GM19455 (cell line): ENCODE results near the gene GALNS.
"Not testable (repeated sequence)": the region's sequence is repeated elsewhere in the genome, so short reads cannot be mapped to it uniquely, and the experiment has no call there.

ENCODE experiments used
- ATAC-seq: cut with Tn5 transposase; IDR thresholded peaks from one replicate; pipeline ENCODE4 v1.9.1; 2021; ENCODE audit not compliant: unreplicated experiment

Gene GALNS

DNA sequence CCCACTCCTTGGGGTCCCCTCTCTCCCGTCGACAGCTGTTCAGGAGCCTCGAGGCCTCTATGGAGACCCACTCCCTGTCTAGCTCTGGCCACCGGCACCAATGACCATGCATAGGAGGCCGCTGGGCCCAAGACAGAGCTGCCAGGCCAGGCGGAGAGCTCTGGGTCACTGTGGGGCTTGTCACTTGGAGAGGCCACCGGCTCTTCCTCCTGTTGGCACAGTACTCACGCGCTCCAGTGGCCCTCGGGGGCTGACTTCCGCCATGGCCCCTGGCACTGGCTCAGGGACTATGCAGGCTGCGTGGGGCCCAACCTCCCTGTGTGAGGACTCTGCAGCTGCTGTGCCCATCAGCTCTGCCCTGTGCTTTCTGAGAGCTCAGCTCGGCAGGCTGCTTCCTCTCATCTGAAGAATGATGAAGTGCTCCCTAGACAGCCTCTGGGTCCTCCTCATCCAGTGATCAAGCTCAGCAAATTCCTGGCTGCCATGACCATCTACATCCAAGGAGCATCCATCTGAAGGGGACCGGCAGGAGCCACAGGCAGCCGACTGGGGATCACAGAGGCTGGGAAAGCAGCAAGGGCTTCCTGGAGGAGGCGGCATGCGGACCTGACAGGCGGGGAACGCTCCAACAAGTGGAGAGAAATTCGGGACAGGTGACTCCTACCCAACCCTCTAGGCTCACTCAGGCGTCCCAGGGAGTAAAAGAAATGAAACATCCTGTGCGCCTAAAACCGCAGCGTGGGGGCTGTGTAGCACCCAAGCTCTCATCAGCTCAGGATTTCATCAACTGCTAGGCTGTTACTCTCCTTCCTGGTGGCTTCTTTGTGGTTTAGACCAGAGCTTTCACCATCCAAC lies 16.8 kb downstream of the GALNS start:
- ATAC-seq, result no peak

DNA sequence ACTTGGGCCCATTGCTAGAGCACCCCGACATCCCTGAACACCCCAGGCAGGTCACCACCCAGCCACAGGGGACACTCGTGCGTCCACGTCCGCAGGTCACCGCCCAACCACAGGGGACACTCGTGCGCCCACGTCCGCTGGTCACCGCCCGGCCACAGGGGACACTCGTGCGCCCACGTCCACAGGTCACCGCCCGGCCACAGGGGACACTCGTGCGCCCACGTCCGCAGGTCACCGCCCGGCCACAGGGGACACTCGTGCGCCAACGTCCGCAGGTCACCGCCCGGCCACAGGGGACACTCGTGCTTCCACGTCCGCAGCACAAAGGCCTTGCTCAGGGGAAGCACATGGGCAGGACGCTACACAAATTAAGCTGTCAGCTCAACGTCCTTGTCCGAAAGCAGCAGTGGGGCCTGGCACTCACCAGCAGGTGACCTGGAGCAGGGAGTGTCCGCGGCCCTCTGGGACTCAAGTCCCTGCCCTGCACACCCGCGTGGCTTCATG lies 17.7 kb downstream of the GALNS start:
- no peak for ATAC-seq

- ATAC-seq, result no peak
These were observed 18.2 kb downstream of the GALNS start for GRCh38 chr16:88838566-88838965.

GRCh38 chr16:88837806-88838205 lies 18.9 kb downstream of the GALNS start:
- no peak for ATAC-seq

- no peak for ATAC-seq
These were observed 20.0 kb downstream of the GALNS start for GRCh38 chr16:88836791-88837190.

GRCh38 chr16:88835818-88836217 lies 20.9 kb downstream of the GALNS start:
- no peak for ATAC-seq

DNA sequence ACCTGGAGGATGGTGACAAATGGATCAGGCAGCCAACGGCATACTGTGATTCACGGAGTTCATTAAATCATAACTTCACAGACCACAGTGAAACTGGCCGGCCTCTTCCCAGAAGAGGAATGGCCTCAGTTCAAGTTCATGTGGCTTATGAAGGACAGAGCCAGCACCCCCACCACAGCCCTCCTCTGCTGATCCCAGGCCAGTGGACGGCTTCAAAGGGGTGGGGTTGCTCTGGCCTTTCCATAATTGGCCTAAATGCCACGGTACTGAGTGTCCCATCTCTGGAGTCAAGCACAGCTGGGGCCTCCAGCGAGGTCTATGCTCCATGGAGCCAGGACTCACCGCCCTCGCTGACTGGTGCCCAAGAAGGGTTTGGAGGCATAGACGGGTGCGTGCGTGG lies 21.4 kb downstream of the GALNS start:
- ATAC-seq, result no peak

DNA sequence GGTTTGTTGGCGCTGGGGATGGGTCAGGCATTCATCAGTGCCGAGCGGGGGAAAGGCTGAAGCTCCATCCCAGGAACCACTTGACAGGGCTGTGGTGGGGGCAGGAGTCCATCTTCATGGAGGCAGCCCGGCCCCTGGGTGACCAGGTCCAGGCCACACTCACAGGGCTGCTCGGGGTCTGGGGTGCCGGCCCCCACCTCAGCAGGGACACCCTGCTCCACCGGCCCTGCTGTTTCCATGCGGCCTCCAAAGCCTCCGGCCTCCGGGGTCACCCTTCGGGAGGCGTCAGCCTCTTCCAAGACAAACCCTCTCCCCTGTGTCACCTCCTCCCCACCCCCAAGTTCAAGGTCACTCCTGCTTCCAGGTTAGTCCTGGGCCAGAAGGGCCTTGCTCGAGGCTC lies 22.1 kb downstream of the GALNS start:
- no peak for ATAC-seq

GRCh38 chr16:88833086-88833485 lies 23.7 kb downstream of the GALNS start:
- no peak for ATAC-seq

GRCh38 chr16:88831838-88832237 lies 24.9 kb downstream of the GALNS start:
- no peak for ATAC-seq

- no peak for ATAC-seq
These were observed 26.0 kb downstream of the GALNS start for GRCh38 chr16:88830783-88831182.

GRCh38 chr16:88830258-88830657 lies 26.5 kb downstream of the GALNS start:
- no peak for ATAC-seq

DNA sequence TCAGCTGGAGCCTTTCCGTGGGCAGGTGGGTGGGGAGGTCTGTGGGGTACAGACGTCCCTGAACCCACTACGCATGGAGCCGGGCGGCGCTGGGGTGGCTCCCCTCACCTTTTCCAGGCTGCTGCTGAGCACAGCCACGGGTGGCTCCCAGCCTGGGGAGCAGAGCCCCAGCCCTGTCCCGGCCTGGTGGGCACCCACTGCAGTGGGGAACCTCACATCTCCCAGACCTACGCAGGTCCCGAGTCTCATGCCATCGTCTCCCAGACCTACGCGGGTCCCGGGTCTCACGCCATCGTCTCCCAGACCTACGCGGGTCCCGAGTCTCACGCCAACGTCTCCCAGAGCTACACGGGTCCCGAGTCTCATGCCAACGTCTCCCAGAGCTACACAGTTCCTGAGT lies 28.0 kb downstream of the GALNS start:
- no peak for ATAC-seq

GRCh38 chr16:88827727-88828126 lies 29.0 kb downstream of the GALNS start:
- no peak for ATAC-seq

DNA sequence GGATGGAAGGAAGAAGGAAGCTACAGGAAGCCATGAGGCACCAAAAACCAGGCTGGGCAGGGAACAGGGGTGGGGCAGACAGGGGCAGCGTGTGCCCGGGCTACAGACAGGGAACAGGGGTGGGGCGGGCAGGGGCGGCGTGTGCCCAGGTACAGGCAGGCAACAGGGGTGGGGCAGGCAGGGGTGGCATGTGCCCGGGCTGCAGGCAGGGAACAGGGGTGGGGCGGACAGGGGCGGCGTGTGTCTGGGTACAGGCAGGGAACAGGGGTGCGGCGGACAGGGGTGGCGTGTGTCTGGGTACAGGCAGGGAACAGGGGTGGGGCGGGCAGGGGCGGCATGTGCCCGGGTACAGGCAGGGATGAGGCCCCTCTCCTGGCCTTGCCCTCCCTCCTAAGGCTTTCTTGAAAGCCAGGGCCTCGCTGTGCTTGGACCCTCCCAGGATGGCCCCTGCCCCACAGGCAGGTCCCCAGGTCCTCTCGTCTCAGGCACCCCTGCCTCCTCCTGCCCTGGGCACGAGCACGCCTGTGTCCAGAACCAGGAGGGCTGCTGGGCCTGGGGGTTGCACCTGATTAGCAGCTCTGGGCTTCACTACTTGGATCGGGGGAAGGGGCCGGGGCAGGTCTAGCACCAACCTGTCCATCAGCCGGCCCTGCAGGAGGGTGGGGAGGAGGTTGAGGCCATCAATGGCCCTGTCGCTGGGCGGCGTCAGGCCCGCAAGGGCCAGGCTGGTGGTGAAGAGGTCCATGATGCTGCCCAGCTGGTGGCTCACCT lies 30.5 kb downstream of the GALNS start:
- no peak for ATAC-seq

- ATAC-seq, result no peak
These were observed 31.6 kb downstream of the GALNS start for GRCh38 chr16:88825146-88825545.

GRCh38 chr16:88824256-88825077 lies 32.3 kb downstream of the GALNS start:
- no peak for ATAC-seq

- ATAC-seq, result not testable (repeated sequence)
These were observed 33.1 kb downstream of the GALNS start for GRCh38 chr16:88823646-88824045.

DNA sequence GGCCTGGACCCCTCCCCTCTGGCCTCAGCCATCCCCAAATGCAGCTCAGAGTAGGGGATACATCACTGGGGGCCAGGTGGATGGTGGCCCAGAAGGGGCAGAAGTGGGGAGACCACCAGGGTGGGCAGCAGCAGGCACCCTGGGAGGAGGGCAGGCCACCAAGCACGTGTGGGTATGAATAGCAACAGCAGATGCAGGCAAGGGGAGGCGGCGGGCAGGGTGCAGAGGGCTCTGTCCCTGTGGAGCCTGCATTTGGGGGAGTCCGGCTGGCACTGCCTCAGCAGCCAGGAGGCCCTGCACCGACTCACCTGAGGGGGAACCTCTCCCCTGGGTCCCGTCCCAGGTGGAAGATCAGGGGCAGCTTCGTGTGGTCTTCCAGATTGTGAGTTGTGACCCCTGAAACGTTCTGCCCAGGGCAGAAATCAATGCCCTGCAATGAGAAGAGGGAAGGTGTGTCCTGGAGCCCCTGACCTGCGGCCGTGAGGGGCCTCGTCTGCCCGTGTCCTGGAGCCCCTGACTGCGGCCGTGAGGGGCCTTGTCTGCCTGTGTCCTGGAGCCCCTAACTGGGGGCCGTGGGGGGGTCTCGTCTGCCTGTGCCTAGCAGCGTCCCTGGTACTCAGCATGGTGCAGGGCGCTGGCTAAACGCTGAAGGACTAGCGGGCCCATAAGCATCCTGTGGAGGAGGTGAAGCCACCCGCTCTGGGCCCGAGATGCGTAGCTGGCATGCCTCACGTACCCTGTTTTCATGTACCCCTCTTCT lies 34.3 kb downstream of the GALNS start:
- ATAC-seq, result no peak

- no peak for ATAC-seq
These were observed 35.4 kb downstream of the GALNS start for GRCh38 chr16:88821168-88821850.
